Measurements from ENCODE around the gene RGSL1. TPM values are rescaled to one million over a fixed set of nuclear protein-coding genes. Genes with fewer than 3 reads are reported as not detected.

The RGSL1 gene
- total and polyA plus RNA-seq, 2 donors: not detected

GRCh38 chr1:182568647-182569284, 118.8 kb downstream of the RGSL1 start:
- DNase-seq (ENCODE audit: extremely low spot score): no peak
- Histone ChIP-seq H3K36me3 (ENCODE audit: insufficient read depth) (peaks cover 3% of the 10 kb centered on the region), H3K4me1 (ENCODE audit: insufficient read depth) (no peaks in the 10 kb centered on the region), H3K4me3 (ENCODE audit: low read depth, low read length) (no peak overlapping the region), H3K27ac (ENCODE audit: low read depth) (no peak overlapping the region)
- WGBS: 69% methylated on average over 3 of the region's 3 CpGs

GRCh38 chr1:182569939-182570610, 120.1 kb downstream of the RGSL1 start:
- no peak overlapping the region for H3K4me3 ChIP-seq (ENCODE audit: low read depth, low read length)
- H3K27ac ChIP-seq (ENCODE audit: low read depth): no peak overlapping the region
- H3K36me3 ChIP-seq (ENCODE audit: insufficient read depth): peaks cover 3% of the 10 kb centered on the region
- DNase-seq (ENCODE audit: extremely low spot score): no peak
- no peaks in the 10 kb centered on the region for H3K4me1 ChIP-seq (ENCODE audit: insufficient read depth)
- 82% methylated on average over 6 of the region's 6 CpGs for WGBS

- no peaks in the 10 kb centered on the region for H3K4me1 ChIP-seq (ENCODE audit: insufficient read depth)
- no peak overlapping the region for H3K27ac ChIP-seq (ENCODE audit: low read depth)
- no peak for DNase-seq (ENCODE audit: extremely low spot score)
- 66% methylated on average over 2 of the region's 2 CpGs for WGBS
- no peak overlapping the region for H3K4me3 ChIP-seq (ENCODE audit: low read depth, low read length)
- H3K36me3 ChIP-seq (ENCODE audit: insufficient read depth): peaks cover 5% of the 10 kb centered on the region
Measured at GRCh38 chr1:182570611-182570970, 120.6 kb downstream of the RGSL1 start.

GRCh38 chr1:182574156-182574555, 124.2 kb downstream of the RGSL1 start:
- no peak overlapping the region for H3K27ac ChIP-seq (ENCODE audit: low read depth)
- no peak for DNase-seq (ENCODE audit: extremely low spot score)
- H3K36me3 ChIP-seq (ENCODE audit: insufficient read depth): peaks cover 5% of the 10 kb centered on the region
- 95% methylated on average over 4 of the region's 4 CpGs for WGBS
- no peaks in the 10 kb centered on the region for H3K4me1 ChIP-seq (ENCODE audit: insufficient read depth)
- no peak overlapping the region for H3K4me3 ChIP-seq (ENCODE audit: low read depth, low read length)

GRCh38 chr1:182575540-182576149, 125.7 kb downstream of the RGSL1 start:
- Histone ChIP-seq H3K27ac (ENCODE audit: low read depth) (no peak overlapping the region), H3K4me3 (ENCODE audit: low read depth, low read length) (no peak overlapping the region), H3K36me3 (ENCODE audit: insufficient read depth) (peaks cover 5% of the 10 kb centered on the region), H3K4me1 (ENCODE audit: insufficient read depth) (no peaks in the 10 kb centered on the region)
- no peak for DNase-seq (ENCODE audit: extremely low spot score)
- 75% methylated on average over 3 of the region's 3 CpGs for WGBS

- 86% methylated on average over 2 of the region's 2 CpGs for WGBS
- Histone ChIP-seq H3K36me3 (ENCODE audit: insufficient read depth) (no peaks in the 10 kb centered on the region), H3K27ac (ENCODE audit: low read depth) (no peak overlapping the region), H3K4me1 (ENCODE audit: insufficient read depth) (peaks cover 6% of the 10 kb centered on the region), H3K4me3 (ENCODE audit: low read depth, low read length) (no peak overlapping the region)
- no peak for DNase-seq (ENCODE audit: extremely low spot score)
Measured at GRCh38 chr1:182580736-182581135, 130.8 kb downstream of the RGSL1 start.

- Histone ChIP-seq H3K27ac (ENCODE audit: low read depth) (no peak overlapping the region), H3K4me3 (ENCODE audit: low read depth, low read length) (no peak overlapping the region), H3K4me1 (ENCODE audit: insufficient read depth) (peaks cover 6% of the 10 kb centered on the region), H3K36me3 (ENCODE audit: insufficient read depth) (no peaks in the 10 kb centered on the region)
- whole genome bisulfite sequencing: 96% methylated on average over 4 of the region's 4 CpGs
- no peak for DNase-seq (ENCODE audit: extremely low spot score)
Measured at GRCh38 chr1:182584746-182585145, 134.8 kb downstream of the RGSL1 start.

GRCh38 chr1:182586380-182586779, 136.4 kb downstream of the RGSL1 start:
- no peak overlapping the region for H3K27ac ChIP-seq (ENCODE audit: low read depth)
- H3K4me1 ChIP-seq (ENCODE audit: insufficient read depth): peaks cover 6% of the 10 kb centered on the region
- H3K36me3 ChIP-seq (ENCODE audit: insufficient read depth): no peaks in the 10 kb centered on the region
- H3K4me3 ChIP-seq (ENCODE audit: low read depth, low read length): no peak overlapping the region
- no peak for DNase-seq (ENCODE audit: extremely low spot score)
- WGBS: 94% methylated on average over 11 of the region's 11 CpGs

GRCh38 chr1:182587093-182587492, 137.1 kb downstream of the RGSL1 start:
- DNase-seq (ENCODE audit: extremely low spot score): no peak
- peaks cover 6% of the 10 kb centered on the region for H3K4me1 ChIP-seq (ENCODE audit: insufficient read depth)
- WGBS: 0% methylated on average over 1 of the region's 1 CpG

GRCh38 chr1:182587666-182588499, 137.9 kb downstream of the RGSL1 start:
- H3K4me1 ChIP-seq (ENCODE audit: insufficient read depth): peaks cover 6% of the 10 kb centered on the region
- H3K4me3 ChIP-seq (ENCODE audit: low read depth, low read length): peak overlapping the region; percentile 62
- 60% methylated on average over 4 of the region's 4 CpGs for WGBS
- no peaks in the 10 kb centered on the region for H3K36me3 ChIP-seq (ENCODE audit: insufficient read depth)
- H3K27ac ChIP-seq (ENCODE audit: low read depth): peak overlapping the region; percentile 87
- DNase-seq (ENCODE audit: extremely low spot score): no peak

More at GRCh38 chr1:182587093-182587492, 137.1 kb downstream of the RGSL1 start:
- Histone ChIP-seq H3K36me3 (ENCODE audit: insufficient read depth) (no peaks in the 10 kb centered on the region), H3K4me3 (ENCODE audit: low read depth, low read length) (no peak overlapping the region), H3K27ac (ENCODE audit: low read depth) (no peak overlapping the region)

GRCh38 chr1:182588500-182589396, 138.8 kb downstream of the RGSL1 start, which contains the start of gene RNASEL:
Gene RNASEL (minus strand): TSS chr1:182589256. CDS start chr1:182586806, 2,450 bp downstream.
- WGBS: 7% methylated on average over 20 of the region's 20 CpGs
- no peaks in the 10 kb centered on the region for H3K36me3 ChIP-seq (ENCODE audit: insufficient read depth)
- DNase-seq (ENCODE audit: extremely low spot score): peak; percentile 53
- peaks cover 6% of the 10 kb centered on the region for H3K4me1 ChIP-seq (ENCODE audit: insufficient read depth)
- H3K27ac ChIP-seq (ENCODE audit: low read depth): peak within 1 kb of the TSS; percentile 87
- peak within 1 kb of the TSS; percentile 62 for H3K4me3 ChIP-seq (ENCODE audit: low read depth, low read length)

GRCh38 chr1:182589520-182589919, 139.6 kb downstream of the RGSL1 start:
- Histone ChIP-seq H3K4me1 (ENCODE audit: insufficient read depth) (peaks cover 2% of the 10 kb centered on the region), H3K27ac (ENCODE audit: low read depth) (no peak overlapping the region), H3K4me3 (ENCODE audit: low read depth, low read length) (no peak overlapping the region), H3K36me3 (ENCODE audit: insufficient read depth) (no peaks in the 10 kb centered on the region)
- WGBS: 84% methylated on average over 3 of the region's 3 CpGs
- DNase-seq (ENCODE audit: extremely low spot score): no peak

- whole genome bisulfite sequencing: 93% methylated on average over 5 of the region's 5 CpGs
- Histone ChIP-seq H3K4me3 (ENCODE audit: low read depth, low read length) (no peak overlapping the region), H3K4me1 (ENCODE audit: insufficient read depth) (no peaks in the 10 kb centered on the region), H3K27ac (ENCODE audit: low read depth) (no peak overlapping the region), H3K36me3 (ENCODE audit: insufficient read depth) (no peaks in the 10 kb centered on the region)
- no peak for DNase-seq (ENCODE audit: extremely low spot score)
Measured at GRCh38 chr1:182589931-182590330, 140.0 kb downstream of the RGSL1 start.

All from urinary bladder (tissue), 4 donors.